ENCODE measurements around the gene LAMB1. TPM values are rescaled to one million over a fixed set of nuclear protein-coding genes. Genes with fewer than 3 reads are reported as not detected.

Gene LAMB1
- total RNA-seq, 2 experiments from 2014 or later, result 0.17 TPM; not detected in 1

- no peak for DNase-seq (ENCODE audit: low spot score)
- Histone ChIP-seq H3K27ac (ENCODE audit: low read depth, low read length, poor library complexity, severe bottlenecking) (no peak overlapping the region), H4K20me1 (ENCODE audit: insufficient read depth, low read length) (no peaks in the 10 kb centered on the region), H3K4me3 (ENCODE audit: low read depth, low read length, poor library complexity, severe bottlenecking) (no peak overlapping the region), H3K9me2 (ENCODE audit: insufficient read depth, low read length) (no peaks in the 10 kb centered on the region), H3K79me2 (ENCODE audit: insufficient read depth, low read depth, low read length) (no peaks in the 10 kb centered on the region), H3K36me3 (ENCODE audit: insufficient read depth, low read length) (no peaks in the 10 kb centered on the region), H2AFZ (ENCODE audit: low read length) (no peak overlapping the region), H3K9me3 (ENCODE audit: low read length) (no peaks in the 10 kb centered on the region), H3K4me1 (ENCODE audit: insufficient read depth, low read length, poor library complexity, severe bottlenecking) (no peaks in the 10 kb centered on the region), H3K4me2 (ENCODE audit: low read length) (no peak overlapping the region)
- ChIA-PET POLR2A (no interaction called here), CTCF (ENCODE audit: unreplicated experiment) (no interaction called here)
- TF ChIP-seq EZH2phosphoT487 (IDR thresholded peaks at IDR 0.05; ENCODE audit: borderline replicate concordance, low read depth, low read length) (no peak), CTCF (conservative IDR thresholded peaks at IDR 0.05; ENCODE audit: low read length) (no peak)
- intact Hi-C loops (cut with micrococcal nuclease; ENCODE audit: unreplicated experiment), result no loop called here
- no TSS peak for BruUV-seq (replicated peaks)
Measured at GRCh38 chr7:107989618-107990373, 13.2 kb downstream of the LAMB1 start.

GRCh38 chr7:107982918-107983389 lies 20.0 kb downstream of the LAMB1 start:
- 0 out of 2 replicates have a peak, but pooled peaks have one; percentile 15 for TF ChIP-seq CTCF (conservative IDR thresholded peaks at IDR 0.05; ENCODE audit: low read length)
- TF ChIP-seq EZH2phosphoT487 (IDR thresholded peaks at IDR 0.05; ENCODE audit: borderline replicate concordance, low read depth, low read length), result no peak
- POLR2A ChIA-PET, result interaction anchor here (0.7 kb wide), 1 partner anchor 32 kb away, joined by 3 read pairs; no protein-coding TSS in a partner anchor
- BruUV-seq (replicated peaks), result no TSS peak
- Histone ChIP-seq H3K4me3 (ENCODE audit: low read depth, low read length, poor library complexity, severe bottlenecking) (no peak overlapping the region), H3K79me2 (ENCODE audit: insufficient read depth, low read depth, low read length) (no peaks in the 10 kb centered on the region), H3K9me2 (ENCODE audit: insufficient read depth, low read length) (no peaks in the 10 kb centered on the region), H3K27ac (ENCODE audit: low read depth, low read length, poor library complexity, severe bottlenecking) (no peak overlapping the region), H3K36me3 (ENCODE audit: insufficient read depth, low read length) (no peaks in the 10 kb centered on the region), H3K4me1 (ENCODE audit: insufficient read depth, low read length, poor library complexity, severe bottlenecking) (no peaks in the 10 kb centered on the region), H3K9me3 (ENCODE audit: low read length) (no peaks in the 10 kb centered on the region), H3K4me2 (ENCODE audit: low read length) (no peak overlapping the region), H2AFZ (ENCODE audit: low read length) (no peak overlapping the region), H4K20me1 (ENCODE audit: insufficient read depth, low read length) (no peaks in the 10 kb centered on the region)
- no peak for DNase-seq (ENCODE audit: low spot score)
- CTCF ChIA-PET (ENCODE audit: unreplicated experiment), result no interaction called here
- intact Hi-C loops (cut with micrococcal nuclease; ENCODE audit: unreplicated experiment), result no loop called here
